Measurements from ENCODE around the gene DCLK1. TPM values are rescaled to one million over a fixed set of nuclear protein-coding genes. Genes with fewer than 3 reads are reported as not detected.
A peak's percentile ranks its signal among the peaks of the same experiment; 100 is the strongest.

The DCLK1 gene
- total RNA-seq, 4 donors from 2014 or later, result 4.4 to 102 (median 13.3) TPM

- no peaks in the 10 kb centered on the region for H3K9me3 ChIP-seq
- peak overlapping the region; percentile 43 to 64 for H3K27ac ChIP-seq
- no peak for DNase-seq
- H3K4me3 ChIP-seq, result no peak overlapping the region
- H3K27me3 ChIP-seq, result no peaks in the 10 kb centered on the region
- H3K4me1 ChIP-seq, result no peaks in the 10 kb centered on the region
- H3K36me3 ChIP-seq, result no peaks in the 10 kb centered on the region
- intact Hi-C loops (cut with DNase I; ENCODE audit: low total_unique reads), result no loop called here
- TF ChIP-seq, protein P1, sequence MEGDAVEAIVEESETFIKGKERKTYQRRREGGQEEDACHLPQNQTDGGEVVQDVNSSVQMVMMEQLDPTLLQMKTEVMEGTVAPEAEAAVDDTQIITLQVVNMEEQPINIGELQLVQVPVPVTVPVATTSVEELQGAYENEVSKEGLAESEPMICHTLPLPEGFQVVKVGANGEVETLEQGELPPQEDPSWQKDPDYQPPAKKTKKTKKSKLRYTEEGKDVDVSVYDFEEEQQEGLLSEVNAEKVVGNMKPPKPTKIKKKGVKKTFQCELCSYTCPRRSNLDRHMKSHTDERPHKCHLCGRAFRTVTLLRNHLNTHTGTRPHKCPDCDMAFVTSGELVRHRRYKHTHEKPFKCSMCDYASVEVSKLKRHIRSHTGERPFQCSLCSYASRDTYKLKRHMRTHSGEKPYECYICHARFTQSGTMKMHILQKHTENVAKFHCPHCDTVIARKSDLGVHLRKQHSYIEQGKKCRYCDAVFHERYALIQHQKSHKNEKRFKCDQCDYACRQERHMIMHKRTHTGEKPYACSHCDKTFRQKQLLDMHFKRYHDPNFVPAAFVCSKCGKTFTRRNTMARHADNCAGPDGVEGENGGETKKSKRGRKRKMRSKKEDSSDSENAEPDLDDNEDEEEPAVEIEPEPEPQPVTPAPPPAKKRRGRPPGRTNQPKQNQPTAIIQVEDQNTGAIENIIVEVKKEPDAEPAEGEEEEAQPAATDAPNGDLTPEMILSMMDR (IDR thresholded peaks at IDR 0.05), result no peak
These were observed 406.7 kb downstream of the DCLK1 start for GRCh38 chr13:35724446-35724845.

GRCh38 chr13:35723821-35724220 is 407.4 kb downstream of the DCLK1 start:
- H3K27ac ChIP-seq, result peak overlapping the region; percentile 43 to 64
- H3K4me3 ChIP-seq, result no peak overlapping the region
- intact Hi-C loops (cut with DNase I; ENCODE audit: low total_unique reads), result no loop called here
- TF ChIP-seq, protein P1 (IDR thresholded peaks at IDR 0.05), result no peak
- no peak for TF ChIP-seq POLR2A (IDR thresholded peaks at IDR 0.05)
- no peaks in the 10 kb centered on the region for H3K36me3 ChIP-seq
- no peaks in the 10 kb centered on the region for H3K9me3 ChIP-seq
- DNase-seq, result no peak
- no peaks in the 10 kb centered on the region for H3K4me1 ChIP-seq
- no peaks in the 10 kb centered on the region for H3K27me3 ChIP-seq

GRCh38 chr13:35723053-35723461 is 408.1 kb downstream of the DCLK1 start:
- Histone ChIP-seq H3K9me3 (no peaks in the 10 kb centered on the region), H3K36me3 (no peaks in the 10 kb centered on the region), H3K4me3 (no peak overlapping the region), H3K27ac (peak overlapping the region; percentile 48 to 64), H3K27me3 (no peaks in the 10 kb centered on the region), H3K4me1 (no peaks in the 10 kb centered on the region)
- intact Hi-C loops (cut with DNase I; ENCODE audit: low total_unique reads), result no loop called here
- TF ChIP-seq, protein P1 (IDR thresholded peaks at IDR 0.05), result no peak
- no peak for TF ChIP-seq POLR2A (IDR thresholded peaks at IDR 0.05)
- peak; percentile 59 to 62 for DNase-seq

GRCh38 chr13:35722458-35723052 is 408.6 kb downstream of the DCLK1 start:
- peak overlapping the region; percentile 37 to 48 for H3K27ac ChIP-seq
- no peak overlapping the region for H3K4me3 ChIP-seq
- peak; percentile 47 to 60 for DNase-seq
- no peaks in the 10 kb centered on the region for H3K9me3 ChIP-seq
- intact Hi-C loops (cut with DNase I; ENCODE audit: low total_unique reads), result no loop called here
- no peaks in the 10 kb centered on the region for H3K4me1 ChIP-seq
- H3K27me3 ChIP-seq, result no peaks in the 10 kb centered on the region
- no peak for TF ChIP-seq POLR2A (IDR thresholded peaks at IDR 0.05)
- TF ChIP-seq, protein P1 (IDR thresholded peaks at IDR 0.05), result no peak
- no peaks in the 10 kb centered on the region for H3K36me3 ChIP-seq

DNA sequence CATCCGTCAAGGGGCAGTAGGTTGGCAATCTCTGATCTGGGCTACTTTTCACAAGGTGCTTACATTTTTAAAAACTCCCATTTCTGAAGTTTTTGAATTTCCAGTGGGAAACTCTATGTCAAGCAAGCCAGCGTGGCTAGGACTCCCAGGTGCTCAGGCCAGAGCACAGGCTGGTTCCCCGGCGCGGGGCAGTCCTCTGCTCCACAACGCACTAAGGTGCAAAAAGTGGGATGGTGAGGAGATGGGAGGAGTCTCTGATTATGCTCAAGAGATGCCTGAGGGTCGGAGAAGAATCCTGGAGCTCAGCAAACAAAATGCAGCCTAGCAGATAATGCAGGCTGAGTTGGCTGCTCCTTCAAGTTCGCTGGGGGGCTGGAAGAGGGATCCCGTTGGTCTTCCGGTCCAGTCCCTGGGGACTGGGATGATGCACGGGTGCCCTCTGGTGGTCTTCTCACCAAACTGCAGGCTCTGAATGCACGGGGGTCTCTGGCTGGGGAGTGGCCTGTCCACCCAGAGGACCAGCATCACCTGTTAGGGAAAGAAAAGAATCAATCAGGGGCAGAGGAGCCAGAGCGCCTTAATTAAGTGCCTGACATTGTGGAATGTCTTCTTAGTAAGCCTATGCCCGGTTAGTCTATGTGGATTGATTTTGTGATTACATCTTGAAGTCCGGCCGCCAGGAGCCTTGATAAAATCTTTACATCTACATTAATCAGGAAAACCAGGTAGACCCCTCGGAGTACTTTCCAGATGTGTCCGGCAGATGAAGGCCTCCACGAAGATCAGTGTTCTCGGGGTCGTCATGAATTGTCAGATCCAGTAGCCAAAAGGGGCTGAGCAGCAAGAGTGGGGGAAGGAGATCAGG is 410.3 kb downstream of the DCLK1 start:
- H3K4me1 ChIP-seq, result no peaks in the 10 kb centered on the region
- DNase-seq, result peak; percentile 56 to 64
- intact Hi-C loops (cut with DNase I; ENCODE audit: low total_unique reads), result no loop called here
- H3K4me3 ChIP-seq, result no peak overlapping the region
- no peaks in the 10 kb centered on the region for H3K27me3 ChIP-seq
- no peaks in the 10 kb centered on the region for H3K9me3 ChIP-seq
- peak overlapping the region; percentile 37 to 48 for H3K27ac ChIP-seq
- TF ChIP-seq, protein P1 (IDR thresholded peaks at IDR 0.05), result peak; percentile 71 to 90 (median 76)
- TF ChIP-seq POLR2A (IDR thresholded peaks at IDR 0.05), result no peak
- H3K36me3 ChIP-seq, result no peaks in the 10 kb centered on the region

Data from uterus (tissue), 4 donors.